ENCODE results near the gene ETS2. TPM values are rescaled to one million over a fixed set of nuclear protein-coding genes. Genes with fewer than 3 reads are reported as not detected.

The ETS2 gene
- total RNA-seq, 4 donors from 2014 or later: 154 to 644 (median 289) TPM

GRCh38 chr21:38837806-38838461 lies 32.2 kb downstream of the ETS2 start:
- DNase-seq (ENCODE audit: low spot score in 2 of 2): no peak
- 68 to 82% methylated on average over 5 of the region's 5 CpGs for WGBS, 2 donors
- intact Hi-C loops (cut with DNase I; ENCODE audit: low total_unique reads): no loop called here
- TF ChIP-seq CTCF (IDR thresholded peaks at IDR 0.05) (no peak), POLR2A (IDR thresholded peaks at IDR 0.05) (no peak)
- H3K4me3 ChIP-seq (ENCODE audit: low read depth, poor library complexity, severe bottlenecking): no peak overlapping the region

GRCh38 chr21:38838598-38839327 lies 33.0 kb downstream of the ETS2 start:
- no peak overlapping the region for H3K4me3 ChIP-seq (ENCODE audit: low read depth, poor library complexity, severe bottlenecking)
- TF ChIP-seq POLR2A (IDR thresholded peaks at IDR 0.05) (no peak), CTCF (IDR thresholded peaks at IDR 0.05) (no peak)
- WGBS, 2 donors: 84 to 89% methylated on average over 12 of the region's 12 CpGs
- intact Hi-C loops (cut with DNase I; ENCODE audit: low total_unique reads): no loop called here
- DNase-seq (ENCODE audit: low spot score in 2 of 2): peak in 1 of 2 donors; percentile 79

- 59 to 73% methylated on average over 9 of the region's 9 CpGs for WGBS, 2 donors
- no peak overlapping the region for H3K4me3 ChIP-seq (ENCODE audit: low read depth, poor library complexity, severe bottlenecking)
- TF ChIP-seq CTCF (IDR thresholded peaks at IDR 0.05) (no peak), POLR2A (IDR thresholded peaks at IDR 0.05) (no peak)
- intact Hi-C loops (cut with DNase I; ENCODE audit: low total_unique reads): loop anchor here (10.0 kb wide), 1 partner anchor 55 kb away; no protein-coding TSS in a partner anchor
- DNase-seq (ENCODE audit: low spot score in 2 of 2): no peak
Measured at GRCh38 chr21:38839328-38840286, 33.9 kb downstream of the ETS2 start.

GRCh38 chr21:38840456-38841300 lies 34.9 kb downstream of the ETS2 start:
- no peak overlapping the region for H3K4me3 ChIP-seq (ENCODE audit: low read depth, poor library complexity, severe bottlenecking)
- no peak for TF ChIP-seq POLR2A (IDR thresholded peaks at IDR 0.05)
- TF ChIP-seq CTCF (IDR thresholded peaks at IDR 0.05): no peak
- intact Hi-C loops (cut with DNase I; ENCODE audit: low total_unique reads): loop anchor here (10.0 kb wide), 1 partner anchor 54 kb away; no protein-coding TSS in a partner anchor
- peak in 1 of 2 donors; percentile 11 for DNase-seq (ENCODE audit: low spot score in 2 of 2)
- 97% methylated on average over 17 of the region's 17 CpGs for WGBS, 2 donors

GRCh38 chr21:38841472-38841871 lies 35.7 kb downstream of the ETS2 start:
- peak in 1 of 2 donors; percentile 5 for DNase-seq (ENCODE audit: low spot score in 2 of 2)
- TF ChIP-seq CTCF (IDR thresholded peaks at IDR 0.05): no peak
- TF ChIP-seq POLR2A (IDR thresholded peaks at IDR 0.05): no peak
- intact Hi-C loops (cut with DNase I; ENCODE audit: low total_unique reads): loop anchor here (10.0 kb wide), 1 partner anchor 53 kb away; no protein-coding TSS in a partner anchor
- no peak overlapping the region for H3K4me3 ChIP-seq (ENCODE audit: low read depth, poor library complexity, severe bottlenecking)
- WGBS, 2 donors: 46 to 67% methylated on average over 2 of the region's 2 CpGs

Data from lower leg skin (tissue), 4 donors.